K562 (cell line): ENCODE data around the gene PLEKHB1. TPM values are rescaled to one million over a fixed set of nuclear protein-coding genes. Genes with fewer than 3 reads are reported as not detected.

Experiments
- CHD1 ChIP-seq: fragments of 200-600 bp; sonication (generic); IDR thresholded peaks from one replicate; pipeline ENCODE4 v1.6.1; 2012; ENCODE audit warnings: mild to moderate bottlenecking, moderate library complexity, low read length, inconsistent platforms
- DACH1 ChIP-seq: fragments of 450-650 bp; IDR thresholded peaks from 2 replicates; pipeline ENCODE4 v1.6.1; 2018; ENCODE audit not compliant: partially characterized antibody
- FOXA3 ChIP-seq, 2 experiments: fragments of 450-650 bp in 1 of 2; sonication (generic) in 1 of 2; formaldehyde crosslinking; IDR thresholded peaks in 1 of 2; conservative IDR thresholded peaks in 1 of 2; 2 replicates each; pipeline versions ENCODE4 v1.4.0 to v1.8.0; 2020 to 2022; ENCODE audit warnings: mild to moderate bottlenecking in 2 of 2, missing genetic modification reagents in 1 of 2
- FOXJ2 ChIP-seq: fragments of 200-800 bp; sonication (Bioruptor generic); IDR thresholded peaks from 2 replicates; pipeline ENCODE4 v1.6.1; 2016; ENCODE audit warnings: missing genetic modification characterization, missing compliant biosample characterization
- HEY1 ChIP-seq: fragments of 250-450 bp; sonication (Bioruptor Pico); IDR thresholded peaks from 2 replicates; pipeline ENCODE4 v1.5.0; 2020; ENCODE audit warnings: mild to moderate bottlenecking, moderate library complexity, borderline replicate concordance
- HNRNPH1 ChIP-seq: fragments of 200-400 bp; formaldehyde crosslinking; optimal IDR thresholded peaks from 2 replicates; pipeline ENCODE3; 2017; ENCODE audit warnings: low read depth, mild to moderate bottlenecking, low read length, moderate library complexity
- KDM5B ChIP-seq: fragments of 200-600 bp; sonication (generic); IDR thresholded peaks from 2 replicates; pipeline ENCODE4 v1.6.1; 2012; ENCODE audit warnings: low read depth, mild to moderate bottlenecking, moderate library complexity, low read length, control low read depth, inconsistent platforms; ENCODE audit not compliant: insufficient replicate concordance
- MEIS2 ChIP-seq: fragments of 450-650 bp; IDR thresholded peaks from 2 replicates; pipeline ENCODE4 v1.6.1; 2014; ENCODE audit warnings: mild to moderate bottlenecking; ENCODE audit not compliant: partially characterized antibody
- MTA1 ChIP-seq: fragments of 450-650 bp; IDR thresholded peaks from 2 replicates; pipeline ENCODE4 v1.6.1; 2017; ENCODE audit warnings: borderline replicate concordance
- MTF1 ChIP-seq: fragments of 250-450 bp; sonication (Bioruptor Pico); IDR thresholded peaks from 2 replicates; pipeline ENCODE4 v1.9.0; 2021; ENCODE audit warnings: moderate library complexity, mild to moderate bottlenecking, inconsistent platforms, borderline replicate concordance
- PML ChIP-seq: IDR thresholded peaks from 2 replicates; pipeline ENCODE4 v1.6.1; 2012; ENCODE audit warnings: low read length, inconsistent platforms
- TARDBP ChIP-seq: fragments of 450-650 bp; IDR thresholded peaks from 2 replicates; pipeline ENCODE4 v1.6.1; 2016
- TCF3 ChIP-seq: sonication (generic); formaldehyde crosslinking; IDR thresholded peaks from 2 replicates; pipeline ENCODE4 v1.4.0; 2020; ENCODE audit warnings: mild to moderate bottlenecking, missing genetic modification reagents
- ZFP1 ChIP-seq: fragments of 450-650 bp; formaldehyde crosslinking; IDR thresholded peaks from 2 replicates; pipeline ENCODE4 v1.4.0; 2020; ENCODE audit warnings: mild to moderate bottlenecking, mixed read lengths
- ZNF354B ChIP-seq: fragments of 250-450 bp; sonication (Bioruptor Pico); IDR thresholded peaks from 2 replicates; pipeline ENCODE4 v1.4.0; 2020
- ZNF561 ChIP-seq: fragments of 450-650 bp; formaldehyde crosslinking; conservative IDR thresholded peaks from 2 replicates; pipeline ENCODE4 v1.4.0; 2020; ENCODE audit warnings: mild to moderate bottlenecking, moderate library complexity
- polyA plus RNA-seq, 8 experiments: library from polyadenylated mRNA; depleted of rRNA in 4 of 8; stranded (reverse) in 5 of 8; unstranded in 3 of 8; fragments of >200 nt; fragmentation: Nextera tagmentation in 2 of 8; fragmentation: Illumina TruSeq in 1 of 8; extraction: Ambion mirVana in 2 of 8; extraction: Trizol in 1 of 8; gene quantifications; 2 replicates each; pipeline versions ENCODE4 v1.2.1 to v1.2.3, GENCODE V29; 2011 to 2014; ENCODE audit warnings: inconsistent platforms in 1 of 8, missing spikeins in 1 of 8
- total RNA-seq, 7 experiments: library from RNA; depleted of rRNA in 6 of 7; stranded (reverse); fragments of >200 nt in 6 of 7; fragmentation: Illumina TruSeq in 2 of 7; extraction: Trizol in 2 of 7; gene quantifications; 2 replicates each; pipeline versions ENCODE4 v1.2.1 to v1.2.3, GENCODE V29; 2011 to 2021; ENCODE audit warnings: low replicate concordance in 1 of 7
- TF ChIP-seq, protein P1 (sequence below), 2 experiments: fragments of 250-450 bp in 1 of 2; fragments of 450-650 bp in 1 of 2; sonication (Bioruptor Pico) in 1 of 2; IDR thresholded peaks; 2 replicates each; pipeline versions ENCODE4 v1.6.1 to v1.8.0; 2016 to 2021; ENCODE audit warnings: mild to moderate bottlenecking in 2 of 2, moderate library complexity in 2 of 2, missing compliant biosample characterization in 1 of 2, missing genetic modification characterization in 1 of 2
- TF ChIP-seq, protein P2 (sequence below): fragments of 450-650 bp; IDR thresholded peaks from 2 replicates; pipeline ENCODE4 v1.6.1; 2016
- TF ChIP-seq, protein P3 (sequence below): fragments of 450-650 bp; formaldehyde crosslinking; IDR thresholded peaks from 2 replicates; pipeline ENCODE4 v1.4.0; 2022; ENCODE audit warnings: missing genetic modification characterization
- TF ChIP-seq, protein P4 (sequence below): sonication (generic); formaldehyde crosslinking; IDR thresholded peaks from 2 replicates; pipeline ENCODE4 v1.8.0; 2022; ENCODE audit warnings: mild to moderate bottlenecking, missing genetic modification reagents

The PLEKHB1 gene
- total and polyA plus RNA-seq, 9 of the 15 experiments (the other 6 are each of a cell fraction or from before 2014, with no cell fraction given): 0.07 to 0.62 (median 0.17) TPM; not detected in 2

DNA sequence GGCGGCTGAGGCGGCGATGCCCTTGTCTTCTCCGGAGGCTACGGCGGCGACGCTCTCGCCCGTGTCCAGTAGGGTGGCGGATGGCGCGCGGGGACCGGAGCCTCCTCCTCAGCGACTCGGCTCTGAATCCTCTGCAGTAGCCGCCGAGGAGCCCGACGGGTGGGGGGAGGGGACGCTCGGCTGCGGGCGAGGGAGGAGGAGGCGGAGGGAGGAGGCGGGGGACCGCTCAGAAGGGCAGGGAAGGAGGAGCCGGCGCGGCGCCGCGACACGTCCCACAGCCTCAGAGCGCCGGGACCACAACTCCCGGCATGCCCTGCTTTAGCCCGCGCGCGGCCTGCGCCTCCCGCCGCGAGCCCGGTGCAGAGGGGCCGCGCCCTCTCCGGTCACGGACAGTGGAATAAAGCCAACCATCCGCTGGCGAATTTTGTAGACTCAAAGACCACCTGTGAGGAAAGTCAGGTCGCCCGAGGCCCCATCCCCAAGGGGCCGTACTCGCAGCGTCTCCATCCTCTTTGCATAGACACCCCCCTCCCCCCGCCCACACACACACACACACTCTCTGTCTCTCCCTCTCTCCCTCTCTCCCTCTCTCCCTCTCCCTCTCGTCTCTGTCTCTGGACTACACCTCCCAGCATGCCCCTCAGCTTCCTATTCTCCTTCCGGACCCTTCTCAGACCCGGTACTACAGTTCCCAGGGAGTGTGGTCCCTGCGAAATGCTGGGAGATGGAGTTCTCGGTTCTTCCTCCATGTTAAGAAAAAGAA lies 48.2 kb upstream of the PLEKHB1 start, which contains the start of gene FAM168A (continued):
- TF ChIP-seq MTF1 (CRISPR knock-in tag): no peak
- TF ChIP-seq, protein P1, sequence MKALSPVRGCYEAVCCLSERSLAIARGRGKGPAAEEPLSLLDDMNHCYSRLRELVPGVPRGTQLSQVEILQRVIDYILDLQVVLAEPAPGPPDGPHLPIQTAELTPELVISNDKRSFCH (CRISPR knock-in tag; IDR thresholded peaks at IDR 0.05): no peak
- TF ChIP-seq, protein P1 (tag; IDR thresholded peaks at IDR 0.05): peak; percentile 77
- TF ChIP-seq MTA1: 0 out of 2 replicates have a peak, but pooled peaks have one; percentile 37
- TF ChIP-seq HNRNPH1: no peak
- TF ChIP-seq MEIS2: no peak
- TF ChIP-seq ZFP1 (CRISPR knock-in tag): no peak
- TF ChIP-seq, protein P2, sequence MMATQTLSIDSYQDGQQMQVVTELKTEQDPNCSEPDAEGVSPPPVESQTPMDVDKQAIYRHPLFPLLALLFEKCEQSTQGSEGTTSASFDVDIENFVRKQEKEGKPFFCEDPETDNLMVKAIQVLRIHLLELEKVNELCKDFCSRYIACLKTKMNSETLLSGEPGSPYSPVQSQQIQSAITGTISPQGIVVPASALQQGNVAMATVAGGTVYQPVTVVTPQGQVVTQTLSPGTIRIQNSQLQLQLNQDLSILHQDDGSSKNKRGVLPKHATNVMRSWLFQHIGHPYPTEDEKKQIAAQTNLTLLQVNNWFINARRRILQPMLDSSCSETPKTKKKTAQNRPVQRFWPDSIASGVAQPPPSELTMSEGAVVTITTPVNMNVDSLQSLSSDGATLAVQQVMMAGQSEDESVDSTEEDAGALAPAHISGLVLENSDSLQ: no peak; the same call in 1 of the 2 replicates
- TF ChIP-seq HEY1: no peak
- TF ChIP-seq, protein P3, sequence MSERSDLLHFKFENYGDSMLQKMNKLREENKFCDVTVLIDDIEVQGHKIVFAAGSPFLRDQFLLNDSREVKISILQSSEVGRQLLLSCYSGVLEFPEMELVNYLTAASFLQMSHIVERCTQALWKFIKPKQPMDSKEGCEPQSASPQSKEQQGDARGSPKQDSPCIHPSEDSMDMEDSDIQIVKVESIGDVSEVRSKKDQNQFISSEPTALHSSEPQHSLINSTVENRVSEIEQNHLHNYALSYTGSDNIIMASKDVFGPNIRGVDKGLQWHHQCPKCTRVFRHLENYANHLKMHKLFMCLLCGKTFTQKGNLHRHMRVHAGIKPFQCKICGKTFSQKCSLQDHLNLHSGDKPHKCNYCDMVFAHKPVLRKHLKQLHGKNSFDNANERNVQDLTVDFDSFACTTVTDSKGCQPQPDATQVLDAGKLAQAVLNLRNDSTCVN (CRISPR knock-in tag): 0 out of 2 replicates have a peak, but pooled peaks have one; percentile 18
- no peak for TF ChIP-seq DACH1
- peak; percentile 75 for TF ChIP-seq KDM5B
- TF ChIP-seq FOXJ2: no peak; the same call in 1 of the 2 replicates
- no peak for TF ChIP-seq ZNF561
- TF ChIP-seq, protein P4, sequence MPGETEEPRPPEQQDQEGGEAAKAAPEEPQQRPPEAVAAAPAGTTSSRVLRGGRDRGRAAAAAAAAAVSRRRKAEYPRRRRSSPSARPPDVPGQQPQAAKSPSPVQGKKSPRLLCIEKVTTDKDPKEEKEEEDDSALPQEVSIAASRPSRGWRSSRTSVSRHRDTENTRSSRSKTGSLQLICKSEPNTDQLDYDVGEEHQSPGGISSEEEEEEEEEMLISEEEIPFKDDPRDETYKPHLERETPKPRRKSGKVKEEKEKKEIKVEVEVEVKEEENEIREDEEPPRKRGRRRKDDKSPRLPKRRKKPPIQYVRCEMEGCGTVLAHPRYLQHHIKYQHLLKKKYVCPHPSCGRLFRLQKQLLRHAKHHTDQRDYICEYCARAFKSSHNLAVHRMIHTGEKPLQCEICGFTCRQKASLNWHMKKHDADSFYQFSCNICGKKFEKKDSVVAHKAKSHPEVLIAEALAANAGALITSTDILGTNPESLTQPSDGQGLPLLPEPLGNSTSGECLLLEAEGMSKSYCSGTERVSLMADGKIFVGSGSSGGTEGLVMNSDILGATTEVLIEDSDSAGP (CRISPR knock-in tag): no peak
- TF ChIP-seq CHD1: no peak
- TF ChIP-seq TARDBP: no peak
- no peak; a peak in 1 of 4 replicates for TF ChIP-seq FOXA3 (CRISPR knock-in tag; conservative IDR thresholded peaks at IDR 0.05 in 1 of 2, IDR thresholded peaks at IDR 0.05 in 1 of 2)
- TF ChIP-seq PML: no peak; the same call in 1 of the 2 replicates
- TF ChIP-seq TCF3 (CRISPR knock-in tag): 0 out of 2 replicates have a peak, but pooled peaks have one; percentile 17
- TF ChIP-seq ZNF354B (CRISPR knock-in tag): no peak
